WTC11 (cell line): ENCODE data around the gene TFAP2D. TPM values are rescaled to one million over a fixed set of nuclear protein-coding genes. Genes with fewer than 3 reads are reported as not detected.
A peak's percentile ranks its signal among the peaks of the same experiment; 100 is the strongest.

Experiments used
- ATAC-seq: fragments of 200-7000 bp; cut with Tn5 transposase; 2 replicates; pipeline ENCODE4 v1.10.0; 2021; ENCODE audit warnings: mild to moderate bottlenecking, moderate library complexity
- CTCF ChIA-PET: fragments of 300-600 bp; sonication (Branson Sonifier 250); formaldehyde crosslinking; loops from one replicate; lab custom pipeline; 2021; ENCODE audit warnings: antibody characterized with exemption; lab: Charles Lee
- POLR2A ChIA-PET: fragments of 350-600 bp; sonication (Branson Sonifier 250); formaldehyde crosslinking; loops from one replicate; lab custom pipeline; 2021; ENCODE audit warnings: antibody characterized with exemption; lab: Charles Lee
- DNase-seq: peaks from one replicate; pipeline ENCODE4 v3.0.0; 2021; ENCODE audit warnings: low spot score
- H3K27ac Mint-ChIP-seq: 2 replicates; pipeline ENCODE4 v1.8.0; 2021; ENCODE audit warnings: mixed read lengths
- H3K27me3 Mint-ChIP-seq: 2 replicates; pipeline ENCODE4 v1.8.0; 2021; ENCODE audit warnings: low read depth, mild to moderate bottlenecking, moderate library complexity, mixed read lengths
- H3K36me3 Mint-ChIP-seq: 2 replicates; pipeline ENCODE4 v1.8.0; 2021; ENCODE audit warnings: mixed read lengths
- H3K4me1 Mint-ChIP-seq: 2 replicates; pipeline ENCODE4 v1.8.0; 2022; ENCODE audit warnings: mixed read lengths
- H3K4me3 Mint-ChIP-seq: 2 replicates; pipeline ENCODE4 v1.8.0; 2021; ENCODE audit warnings: mild to moderate bottlenecking, moderate library complexity, mixed read lengths
- H3K9me3 Mint-ChIP-seq: 2 replicates; pipeline ENCODE4 v1.8.0; 2021; ENCODE audit warnings: mixed read lengths
- ARID4B ChIP-seq: sonication (generic); formaldehyde crosslinking; IDR thresholded peaks from 2 replicates; pipeline ENCODE4 v1.8.0; 2023; ENCODE audit warnings: missing genetic modification reagents, mild to moderate bottlenecking, borderline replicate concordance
- ATF1 ChIP-seq: sonication (generic); formaldehyde crosslinking; IDR thresholded peaks from 2 replicates; pipeline ENCODE4 v1.8.1; 2023; ENCODE audit warnings: mild to moderate bottlenecking, moderate library complexity, missing genetic modification reagents
- ATF2 ChIP-seq: sonication (generic); formaldehyde crosslinking; IDR thresholded peaks from 2 replicates; pipeline ENCODE4 v1.8.1; 2022; ENCODE audit warnings: low read depth, missing genetic modification reagents, borderline replicate concordance
- CDX4 ChIP-seq: fragments of 250-450 bp; sonication (Bioruptor Pico); IDR thresholded peaks from 2 replicates; pipeline ENCODE4 v1.9.0; 2021; ENCODE audit warnings: moderate library complexity, mild to moderate bottlenecking, inconsistent platforms, borderline replicate concordance
- ELF4 ChIP-seq: sonication (generic); formaldehyde crosslinking; IDR thresholded peaks from 2 replicates; pipeline ENCODE4 v1.8.1; 2022; ENCODE audit warnings: low read depth, mild to moderate bottlenecking, moderate library complexity, missing genetic modification reagents
- ERG ChIP-seq: fragments of 250-450 bp; sonication (Bioruptor Pico); IDR thresholded peaks from 2 replicates; pipeline ENCODE4 v1.8.0; 2021; ENCODE audit warnings: mild to moderate bottlenecking
- ETV6 ChIP-seq: sonication (generic); formaldehyde crosslinking; IDR thresholded peaks from 2 replicates; pipeline ENCODE4 v1.8.1; 2022; ENCODE audit warnings: mild to moderate bottlenecking, missing genetic modification reagents
- JUN ChIP-seq: sonication (generic); formaldehyde crosslinking; IDR thresholded peaks from 2 replicates; pipeline ENCODE4 v1.8.0; 2023; ENCODE audit warnings: mild to moderate bottlenecking, missing genetic modification reagents
- KAT7 ChIP-seq: sonication (generic); formaldehyde crosslinking; IDR thresholded peaks from 2 replicates; pipeline ENCODE4 v1.8.1; 2023; ENCODE audit warnings: missing genetic modification reagents, mild to moderate bottlenecking, borderline replicate concordance
- MLX ChIP-seq: sonication (generic); formaldehyde crosslinking; IDR thresholded peaks from 2 replicates; pipeline ENCODE4 v1.8.1; 2023; ENCODE audit warnings: mild to moderate bottlenecking, missing genetic modification reagents, moderate library complexity
- MYBL2 ChIP-seq: sonication (generic); formaldehyde crosslinking; IDR thresholded peaks from 2 replicates; pipeline ENCODE4 v1.8.1; 2023; ENCODE audit warnings: mild to moderate bottlenecking, moderate library complexity, missing genetic modification reagents
- NR2C2 ChIP-seq: sonication (generic); formaldehyde crosslinking; IDR thresholded peaks from 2 replicates; pipeline ENCODE4 v1.8.0; 2022; ENCODE audit warnings: mild to moderate bottlenecking, missing genetic modification reagents
- TP53 ChIP-seq: sonication (generic); formaldehyde crosslinking; IDR thresholded peaks from 2 replicates; pipeline ENCODE4 v1.8.1; 2023; ENCODE audit warnings: mild to moderate bottlenecking, missing genetic modification reagents
- ZNF138 ChIP-seq: sonication (generic); formaldehyde crosslinking; conservative IDR thresholded peaks from 2 replicates; pipeline ENCODE4 v1.8.1; 2022; ENCODE audit warnings: mild to moderate bottlenecking, moderate library complexity, missing genetic modification reagents
- total RNA-seq: library from RNA; stranded (reverse); gene quantifications from 3 replicates; pipeline ENCODE4 v1.2.3, GENCODE V29; 2021

TFAP2D gene
- total RNA-seq, 1 experiment from 2014 or later = not detected

- TF ChIP-seq CDX4 (CRISPR knock-in tag) = no peak
- no peak for TF ChIP-seq ARID4B (CRISPR knock-in tag)
- no peak for TF ChIP-seq NR2C2 (CRISPR knock-in tag)
- no peak for TF ChIP-seq ELF4 (CRISPR knock-in tag)
- no peak for TF ChIP-seq MLX (CRISPR knock-in tag)
- TF ChIP-seq ETV6 (CRISPR knock-in tag) = no peak
- TF ChIP-seq KAT7 = no peak
- TF ChIP-seq ATF2 (CRISPR knock-in tag) = no peak
- no peak for TF ChIP-seq JUN (CRISPR knock-in tag)
- no peak for TF ChIP-seq ZNF138 (CRISPR knock-in tag)
- no peak for TF ChIP-seq ATF1 (CRISPR knock-in tag)
- ChIA-PET POLR2A (no interaction called here), CTCF (no interaction called here)
- H3K36me3 Mint-ChIP-seq = no peaks in the 10 kb centered on the region
- H3K9me3 Mint-ChIP-seq = no peaks in the 10 kb centered on the region
- peak overlapping the region; percentile 69 for H3K4me3 Mint-ChIP-seq
- peaks cover 96% of the 10 kb centered on the region for H3K27me3 Mint-ChIP-seq
- peak; percentile 48 for ATAC-seq
- DNase-seq = peak; percentile 48
- H3K27ac Mint-ChIP-seq = no peak overlapping the region
- peaks cover 41% of the 10 kb centered on the region for H3K4me1 Mint-ChIP-seq
Measured at GRCh38 chr6:50724381-50725124, 11.2 kb downstream of the TFAP2D start.

- TF ChIP-seq TP53 (CRISPR knock-in tag) (no peak), ERG (no peak), MYBL2 (CRISPR knock-in tag) (no peak)
- ChIA-PET CTCF (no interaction called here), POLR2A (no interaction called here)
- no peaks in the 10 kb centered on the region for H3K36me3 Mint-ChIP-seq
- no peak overlapping the region for H3K4me3 Mint-ChIP-seq
- no peak for ATAC-seq
- no peak overlapping the region for H3K27ac Mint-ChIP-seq
- H3K9me3 Mint-ChIP-seq = 0 out of 2 replicates have a peak, but pooled peaks cover under 1% of the 10 kb centered on the region
- H3K4me1 Mint-ChIP-seq = peaks cover 7% of the 10 kb centered on the region
- H3K27me3 Mint-ChIP-seq = peaks cover 2% of the 10 kb centered on the region; the same call in 1 of the 2 replicates
- no peak for DNase-seq
Measured at GRCh38 chr6:50734488-50734887, 21.2 kb downstream of the TFAP2D start.
